Activated CD8-positive, alpha-beta memory T cell treated with anti-CD3 and anti-CD28 coated beads for 4 hours (primary cell): ENCODE results near the gene IL20RA.
"Not testable (repeated sequence)": the region's sequence is repeated elsewhere in the genome, so short reads cannot be mapped to it uniquely, and the experiment has no call there.

Experiments
- DNase-seq, 2 donors: peaks; one replicate each; pipeline ENCODE4 v3.0.0-alpha.2; 2020; ENCODE audit warnings: low read depth in 2 of 2

Gene IL20RA

DNA sequence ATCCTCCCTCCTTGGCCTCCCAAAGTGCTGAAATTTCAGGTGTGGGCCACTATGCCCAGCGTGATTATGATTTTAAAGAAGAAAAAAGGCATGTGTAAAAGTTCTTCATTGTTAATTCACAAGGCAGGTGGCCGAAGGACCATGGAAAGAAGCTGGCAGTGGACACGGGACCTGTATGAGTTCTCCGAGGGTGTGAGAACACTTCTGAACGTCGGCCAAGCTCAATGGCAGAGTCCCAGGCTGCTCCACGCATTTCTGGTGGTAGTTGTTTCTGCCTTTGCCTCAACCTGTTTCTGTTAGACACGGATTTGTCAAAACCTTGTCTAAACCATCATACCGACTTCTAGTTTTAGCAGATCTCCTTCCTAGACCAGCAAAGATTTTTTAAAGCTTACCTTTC lies 36.6 kb downstream of the IL20RA start:
- DNase-seq, result no peak

DNA sequence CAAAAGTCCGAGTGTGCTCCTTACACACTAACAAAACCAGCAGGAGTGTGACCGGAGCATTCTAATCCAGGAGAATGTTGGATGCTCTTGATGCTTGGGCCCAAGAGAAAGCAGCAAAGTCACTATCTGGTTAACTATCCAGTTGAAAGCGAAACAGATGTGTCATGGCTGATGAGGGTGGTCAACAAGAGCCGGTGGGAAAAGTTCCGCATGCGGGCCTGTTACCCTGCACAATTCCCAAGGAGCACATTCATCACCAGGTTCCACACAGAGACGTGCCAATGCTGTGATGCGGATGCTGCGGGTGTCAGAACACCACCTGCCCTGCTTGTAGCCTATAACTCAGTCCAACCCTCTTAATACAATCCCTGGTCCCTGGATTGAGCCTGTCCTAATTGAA lies 38.7 kb downstream of the IL20RA start:
- DNase-seq, result no peak

GRCh38 chr6:137005073-137005472 lies 39.7 kb downstream of the IL20RA start:
- no peak for DNase-seq

DNA sequence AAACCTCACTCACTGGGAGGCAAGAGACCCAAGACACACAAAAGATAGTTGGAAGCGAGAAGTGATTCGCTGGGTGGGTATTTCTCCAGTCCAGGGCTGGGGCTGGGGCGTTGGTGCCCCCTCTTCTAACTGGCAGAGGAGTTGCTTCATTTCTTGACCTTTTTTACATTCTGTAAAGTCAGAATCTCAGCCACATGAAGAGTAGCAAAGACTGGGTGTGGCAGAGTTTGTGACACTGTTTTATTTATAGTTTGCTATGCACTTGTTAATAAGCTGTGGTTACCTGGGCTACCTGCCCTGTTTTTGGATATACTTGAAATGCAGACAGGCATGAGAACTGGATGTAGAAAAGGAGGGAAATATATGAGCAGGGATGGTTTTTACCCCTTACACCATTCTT lies 42.3 kb downstream of the IL20RA start:
- no peak for DNase-seq

GRCh38 chr6:137001977-137002302 lies 42.8 kb downstream of the IL20RA start:
- no peak for DNase-seq

DNA sequence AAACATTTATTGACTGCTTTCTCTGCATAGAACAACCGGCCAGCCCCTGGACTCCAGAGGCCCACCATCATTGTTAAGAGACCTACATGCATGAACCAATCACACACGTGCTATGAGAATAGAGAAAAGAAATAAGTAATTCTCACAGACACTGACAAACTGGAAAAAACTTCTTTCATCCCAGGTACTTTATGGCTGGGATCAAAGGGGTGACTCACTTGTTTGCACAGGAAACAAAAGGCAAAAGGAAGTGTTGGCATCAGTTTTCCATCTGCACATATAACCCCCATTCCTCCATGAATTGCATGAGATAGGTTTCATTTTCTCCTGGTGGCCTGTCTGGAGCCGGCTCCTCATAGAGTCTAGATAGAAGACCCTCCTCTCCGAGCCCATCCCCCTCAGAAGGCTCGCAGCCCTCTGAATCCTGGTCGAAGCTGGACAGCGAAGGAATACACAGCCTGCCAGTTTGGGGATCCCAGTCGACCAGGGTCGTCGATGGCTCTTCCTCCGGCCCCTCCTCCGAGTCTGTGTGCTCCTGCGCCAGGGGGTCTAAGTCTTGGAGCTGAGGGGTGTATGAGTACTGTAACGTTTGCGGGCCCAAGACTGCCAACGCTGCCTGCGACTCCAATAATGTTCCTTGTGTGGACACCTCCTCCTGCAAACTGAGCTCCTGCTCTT lies 43.3 kb downstream of the IL20RA start:
- DNase-seq, result no peak

- no peak for DNase-seq
Observed at GRCh38 chr6:137000825-137001224, 43.9 kb downstream of the IL20RA start.

DNA sequence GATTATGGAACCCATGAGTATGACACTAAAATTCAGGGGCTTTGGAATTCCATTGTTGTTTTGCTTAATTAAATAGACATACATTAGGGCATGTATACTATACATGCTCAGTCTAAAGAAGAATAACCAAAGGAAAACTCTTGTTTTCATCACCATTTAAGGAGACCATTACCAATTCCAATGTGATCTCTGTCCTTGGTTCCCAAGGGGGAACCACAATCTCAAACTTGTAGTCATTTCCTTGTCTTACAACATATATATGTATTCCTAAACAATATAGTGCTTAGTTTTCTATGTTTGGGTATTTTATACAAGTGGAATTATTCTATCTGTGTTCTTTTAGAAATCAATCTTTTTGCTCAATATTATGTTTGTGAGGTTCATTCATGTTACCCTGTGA lies 49.2 kb downstream of the IL20RA start:
- no peak for DNase-seq

- DNase-seq, result no peak
Observed at GRCh38 chr6:136994782-136995181, 50.0 kb downstream of the IL20RA start.

DNA sequence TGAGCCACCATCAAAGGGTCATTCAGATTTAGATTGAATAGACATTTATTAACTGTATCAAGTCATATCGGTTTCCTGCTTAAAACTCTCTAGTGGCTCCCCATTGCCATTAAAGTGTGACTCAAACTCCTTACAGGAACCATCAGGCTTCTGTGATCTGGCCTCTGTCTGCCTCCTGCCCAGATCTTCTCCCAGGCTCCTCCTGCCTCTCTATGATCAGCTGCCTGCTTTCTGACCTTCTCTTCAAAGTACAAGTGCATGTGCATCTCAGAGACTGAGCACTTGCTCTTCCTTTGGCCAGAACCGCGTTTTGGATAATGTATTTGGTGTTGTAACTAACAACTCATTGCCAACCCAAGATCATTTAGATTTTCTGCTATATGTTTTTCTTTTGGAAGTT lies 52.7 kb downstream of the IL20RA start:
- no peak for DNase-seq

- no peak for DNase-seq
Observed at GRCh38 chr6:136991646-136992045, 53.1 kb downstream of the IL20RA start.

DNA sequence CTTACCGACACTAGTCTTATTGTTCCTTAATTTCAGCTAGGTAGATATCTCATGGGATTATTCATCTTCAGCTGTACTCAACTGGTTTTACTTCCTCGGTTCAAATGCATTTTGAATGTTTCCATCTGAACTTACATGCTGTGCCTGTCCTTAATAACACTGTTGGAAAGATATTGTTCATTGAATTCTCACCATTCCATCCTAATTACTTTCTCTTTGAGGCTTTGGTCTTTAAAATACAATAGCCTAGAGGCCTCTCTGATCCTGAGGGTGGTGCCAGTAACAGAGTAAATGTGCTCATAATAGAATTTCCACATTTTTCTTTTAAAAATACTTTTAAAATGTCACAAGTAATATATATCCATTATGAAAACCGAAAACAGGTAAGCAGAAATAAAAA lies 54.0 kb downstream of the IL20RA start:
- no peak for DNase-seq

- DNase-seq, result no peak
Observed at GRCh38 chr6:136990242-136990578, 54.6 kb downstream of the IL20RA start.

- no peak for DNase-seq
Observed at GRCh38 chr6:136989571-136990241, 55.1 kb downstream of the IL20RA start.

GRCh38 chr6:136987526-136987925 lies 57.2 kb downstream of the IL20RA start:
- DNase-seq, result no peak

DNA sequence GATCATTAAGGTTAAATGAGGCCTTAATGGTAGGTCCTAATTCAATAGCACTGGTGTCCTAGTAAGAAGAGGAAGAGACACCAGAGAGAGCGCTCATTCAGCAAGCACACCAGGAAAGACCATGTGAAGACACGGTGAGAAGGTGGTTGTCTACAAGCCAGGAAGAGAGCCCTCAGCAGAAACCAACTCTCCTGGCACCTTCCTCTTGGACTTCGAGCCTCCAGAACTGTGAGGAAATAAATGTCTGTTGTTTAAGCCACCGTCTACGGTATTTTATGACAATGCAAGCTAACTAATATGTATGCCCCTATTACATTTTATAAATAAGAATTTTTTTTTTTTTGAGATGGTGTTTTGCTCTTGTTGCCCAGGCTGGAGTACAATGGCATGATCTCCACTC lies 59.3 kb downstream of the IL20RA start:
- no peak for DNase-seq

DNA sequence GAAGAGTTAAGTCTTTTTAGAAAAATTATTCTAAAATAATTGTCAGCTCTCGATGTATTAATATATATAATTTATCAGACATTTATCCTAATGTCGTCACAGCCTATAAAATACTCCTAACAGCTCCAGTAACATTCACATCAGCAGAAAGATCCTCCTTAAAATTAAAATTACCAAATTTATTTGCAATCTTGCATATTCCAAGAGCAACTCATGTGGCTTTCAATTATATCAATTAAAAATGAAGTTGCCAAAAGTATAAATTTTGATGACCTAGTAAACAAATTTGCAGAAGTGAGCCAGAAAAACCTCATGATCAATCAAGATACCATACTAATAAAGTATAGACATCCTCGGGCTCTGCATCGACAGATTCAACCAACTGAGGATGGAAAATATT lies 60.2 kb downstream of the IL20RA start:
- no peak for DNase-seq

- no peak for DNase-seq
Observed at GRCh38 chr6:136983687-136984086, 61.1 kb downstream of the IL20RA start.

DNA sequence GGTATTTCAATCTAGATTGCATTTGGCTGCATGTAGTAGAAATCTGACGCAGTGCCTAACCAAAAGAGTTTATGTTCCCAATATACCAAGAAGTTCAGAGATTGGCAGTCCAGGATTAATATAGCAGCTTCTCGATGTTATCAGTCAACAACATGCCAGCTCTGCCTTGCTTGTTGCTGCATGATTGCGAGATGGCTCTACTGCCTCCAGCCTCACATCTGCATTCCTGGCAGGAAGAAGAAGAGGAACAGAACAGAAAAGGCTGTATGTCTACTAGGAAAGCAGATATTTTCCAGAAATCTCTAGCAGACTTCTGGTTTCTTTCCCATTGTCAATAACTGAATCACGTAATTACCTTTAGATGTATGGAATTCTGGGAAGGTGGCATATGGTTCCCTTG lies 61.8 kb downstream of the IL20RA start:
- no peak for DNase-seq

- no peak for DNase-seq
Observed at GRCh38 chr6:136980070-136980469, 64.7 kb downstream of the IL20RA start.

DNA sequence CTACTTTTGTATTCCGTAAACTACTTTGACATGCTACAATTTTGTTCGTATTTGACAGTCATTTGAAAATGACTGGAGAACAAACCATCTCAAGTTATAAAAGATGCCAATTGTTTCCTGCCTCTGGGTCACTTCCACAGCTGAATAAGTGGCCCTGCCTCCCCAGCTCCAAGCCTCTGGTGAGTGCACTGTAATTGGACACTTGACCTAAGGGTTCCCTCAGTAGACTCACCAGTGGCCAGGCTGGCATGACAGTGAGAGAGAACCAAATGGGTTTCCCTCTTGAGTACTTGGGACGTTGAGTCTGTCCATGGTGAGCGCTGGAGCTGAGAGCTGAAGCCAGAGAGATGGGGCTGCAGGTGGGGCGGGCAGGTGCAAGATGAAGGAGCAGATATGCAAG lies 65.6 kb downstream of the IL20RA start:
- DNase-seq, result no peak

- no peak for DNase-seq
Observed at GRCh38 chr6:136977075-136977474, 67.7 kb downstream of the IL20RA start.

DNA sequence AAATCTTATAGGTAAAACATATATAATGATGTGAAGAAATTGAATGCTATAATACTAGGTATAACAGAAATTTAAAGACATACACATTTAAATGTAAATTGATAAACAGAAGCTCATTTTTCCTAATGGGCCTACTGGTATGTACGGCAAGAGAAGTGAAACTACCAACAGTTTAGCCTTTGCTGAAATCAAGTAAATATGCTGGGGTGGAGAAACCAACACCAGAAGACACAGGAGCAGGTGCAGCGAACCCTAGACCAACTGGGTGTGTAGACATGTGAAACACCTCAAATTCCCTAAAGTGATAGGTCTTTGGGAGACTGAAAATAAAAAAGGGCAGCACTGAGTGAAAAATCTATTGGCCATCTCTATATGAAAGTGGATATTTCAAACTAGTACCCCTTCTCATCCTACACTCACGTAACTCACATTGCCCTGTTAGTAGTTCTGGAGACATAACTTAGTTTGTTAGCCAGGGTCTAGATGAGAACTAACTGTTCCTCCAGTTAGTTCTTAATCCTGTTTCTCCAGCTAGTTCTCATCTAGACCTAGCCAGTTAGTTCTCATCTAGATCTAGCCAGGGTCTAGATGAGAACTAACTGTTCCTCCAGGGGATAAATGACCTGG lies 69.6 kb downstream of the IL20RA start:
- no peak for DNase-seq

GRCh38 chr6:136973781-136974180 lies 71.0 kb downstream of the IL20RA start:
- DNase-seq, result not testable (repeated sequence)
